Stimulated activated CD8-positive, alpha-beta memory T cell treated with anti-CD3 and anti-CD28 coated beads, Interleukin-12 subunit alpha, Interleukin-12 subunit beta, amount 100 ng/mL, for 4 hours (primary cell): Measurements from ENCODE around the gene FBF1.
"Not testable (repeated sequence)": the region's sequence is repeated elsewhere in the genome, so short reads cannot be mapped to it uniquely, and the experiment has no call there.

Experiments used
- DNase-seq: peaks from one replicate; pipeline ENCODE4 v3.0.0-alpha.2; 2020; ENCODE audit warnings: low read depth

The FBF1 gene

GRCh38 chr17:75940727-75941441 lies at the start of gene FBF1:
Gene FBF1, minus strand, starts transcription at chr17:75941042. Its CDS starts 2,893 bp downstream, at chr17:75938149.
- peak; percentile 82 for DNase-seq

GRCh38 chr17:75987041-75987440 lies 46.2 kb upstream of the FBF1 start:
- no peak for DNase-seq

GRCh38 chr17:75985986-75986385 lies 45.1 kb upstream of the FBF1 start:
- no peak for DNase-seq

- no peak for DNase-seq
These were observed 42.8 kb upstream of the FBF1 start for GRCh38 chr17:75983501-75984181.

- no peak for DNase-seq
These were observed 40.3 kb upstream of the FBF1 start for GRCh38 chr17:75981019-75981615.

- no peak for DNase-seq
These were observed 39.6 kb upstream of the FBF1 start for GRCh38 chr17:75980188-75981018.

- no peak for DNase-seq
These were observed 38.9 kb upstream of the FBF1 start for GRCh38 chr17:75979705-75980187.

- peak; percentile 88 for DNase-seq
These were observed 38.3 kb upstream of the FBF1 start, which contains the start of the genes ACOX1 and TEN1 for GRCh38 chr17:75978938-75979704. Gene ACOX1, minus strand, starts transcription at chr17:75979166. Its CDS starts 93 bp downstream, at chr17:75979073. Gene TEN1, plus strand, starts transcription at chr17:75979240. Its CDS starts 6,953 bp downstream, at chr17:75986193.

- DNase-seq: no peak
These were observed 35.5 kb upstream of the FBF1 start for GRCh38 chr17:75976175-75976848.

GRCh38 chr17:75975757-75976174 lies 34.9 kb upstream of the FBF1 start:
- no peak for DNase-seq

GRCh38 chr17:75975187-75975586 lies 34.3 kb upstream of the FBF1 start:
- DNase-seq: not testable (repeated sequence)

GRCh38 chr17:75970626-75971025 lies 29.8 kb upstream of the FBF1 start:
- no peak for DNase-seq

- no peak for DNase-seq
These were observed 29.2 kb upstream of the FBF1 start for GRCh38 chr17:75970011-75970523.

GRCh38 chr17:75969044-75969443 lies 28.2 kb upstream of the FBF1 start:
- not testable (repeated sequence) for DNase-seq

GRCh38 chr17:75965468-75965867 lies 24.6 kb upstream of the FBF1 start:
- DNase-seq: no peak

- no peak for DNase-seq
These were observed 19.1 kb upstream of the FBF1 start for GRCh38 chr17:75959839-75960511.

- DNase-seq: no peak
These were observed 18.4 kb upstream of the FBF1 start for GRCh38 chr17:75959051-75959838.

GRCh38 chr17:75950855-75951554 lies 10.2 kb upstream of the FBF1 start:
- DNase-seq: no peak
